Glomerular visceral epithelial cell (primary cell): ENCODE measurements around the gene ABCC4.

Experiments used
- DNase-seq: peaks from one replicate; pipeline ENCODE4 v3.0.0-alpha.2; 2016; ENCODE audit errors: extremely low spot score

The ABCC4 gene

DNA sequence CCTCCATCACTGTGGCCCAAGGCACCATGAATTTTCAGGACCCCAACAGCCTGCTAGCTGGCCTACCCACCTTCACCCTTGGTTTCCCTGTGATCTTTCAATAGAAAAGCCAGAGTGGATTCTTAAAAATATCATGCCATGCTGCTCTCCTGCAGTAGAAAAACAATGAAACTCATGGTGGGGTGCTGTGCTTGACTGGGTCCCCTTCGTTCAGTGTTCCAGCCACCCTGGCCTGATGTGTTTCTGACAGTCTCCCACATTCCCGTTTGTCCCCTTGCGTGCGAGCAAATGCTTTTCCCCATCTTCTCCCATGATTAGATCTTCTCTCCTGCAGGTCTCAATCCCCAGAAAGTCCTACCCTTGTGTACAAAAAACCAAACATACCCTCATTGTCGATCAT is 43.2 kb downstream of the ABCC4 start:
- no peak for DNase-seq

DNA sequence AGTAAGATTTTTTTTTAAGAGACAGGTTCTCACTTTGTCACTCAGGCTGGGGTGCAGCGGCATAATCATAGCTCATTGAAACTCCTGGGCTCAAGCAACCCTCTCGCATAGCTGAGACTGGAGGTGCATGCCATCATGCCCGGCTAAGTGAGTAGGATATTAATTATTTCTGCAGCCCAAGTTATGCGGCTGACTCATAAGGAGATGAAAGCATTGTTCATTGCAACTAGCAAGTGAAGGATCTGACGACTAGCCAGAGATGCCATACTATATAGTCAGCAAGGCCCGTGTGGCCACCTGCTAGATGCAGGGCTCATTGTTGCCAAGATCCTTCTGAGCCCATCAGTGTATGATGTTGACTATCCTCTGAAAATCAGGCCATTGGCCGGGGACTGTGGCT is 45.2 kb downstream of the ABCC4 start:
- peak; percentile 98 for DNase-seq

DNA sequence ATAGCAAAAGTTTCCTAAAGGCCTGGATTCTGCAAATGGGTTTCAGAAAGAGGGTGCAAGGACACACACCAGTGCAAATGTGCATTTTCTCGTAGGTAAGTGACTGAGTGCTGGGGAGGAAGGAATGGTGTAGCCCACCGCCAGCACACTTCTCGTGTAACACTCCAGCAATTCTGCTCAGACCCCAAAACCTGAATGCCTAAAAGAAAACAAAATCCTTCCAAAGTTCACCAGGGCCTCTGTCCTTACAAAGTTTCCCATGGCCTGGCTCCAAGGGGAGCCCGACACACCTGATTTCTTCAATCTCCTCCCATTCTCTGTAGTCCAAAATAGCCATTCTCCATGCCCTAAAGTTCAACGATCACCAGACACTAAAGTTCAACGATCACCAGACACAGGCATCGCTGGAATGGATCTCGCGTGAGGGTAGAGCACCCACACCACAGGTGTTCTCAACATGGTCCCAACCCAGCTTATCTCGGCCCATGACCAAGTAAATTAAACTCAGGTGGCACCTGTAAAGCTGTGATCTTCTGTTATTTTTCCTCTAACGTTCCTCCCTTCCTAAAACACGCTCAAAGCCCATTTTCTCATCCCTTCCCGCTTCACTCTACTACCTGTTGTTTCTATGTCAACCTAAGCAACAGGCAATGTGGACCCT is 46.0 kb downstream of the ABCC4 start:
- DNase-seq = no peak

DNA sequence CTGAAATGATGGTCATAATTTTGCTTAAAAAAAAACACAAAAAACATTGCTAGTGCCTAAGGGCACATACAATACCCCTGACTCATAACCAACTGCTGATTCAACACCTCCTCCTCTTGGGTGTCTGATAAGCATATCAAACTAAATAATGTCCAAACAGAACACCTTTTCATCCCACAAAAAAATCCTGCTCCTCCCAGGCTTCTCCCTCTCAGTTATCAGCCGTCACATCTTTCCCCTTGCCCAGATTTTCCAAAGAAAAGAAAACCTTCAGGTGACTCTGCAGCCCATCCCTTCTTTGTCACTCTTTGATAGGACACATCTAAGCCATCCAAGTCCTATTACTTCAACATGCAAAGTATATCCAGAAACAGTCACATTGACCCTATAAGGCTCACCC is 46.9 kb downstream of the ABCC4 start:
- DNase-seq = peak; percentile 58

DNA sequence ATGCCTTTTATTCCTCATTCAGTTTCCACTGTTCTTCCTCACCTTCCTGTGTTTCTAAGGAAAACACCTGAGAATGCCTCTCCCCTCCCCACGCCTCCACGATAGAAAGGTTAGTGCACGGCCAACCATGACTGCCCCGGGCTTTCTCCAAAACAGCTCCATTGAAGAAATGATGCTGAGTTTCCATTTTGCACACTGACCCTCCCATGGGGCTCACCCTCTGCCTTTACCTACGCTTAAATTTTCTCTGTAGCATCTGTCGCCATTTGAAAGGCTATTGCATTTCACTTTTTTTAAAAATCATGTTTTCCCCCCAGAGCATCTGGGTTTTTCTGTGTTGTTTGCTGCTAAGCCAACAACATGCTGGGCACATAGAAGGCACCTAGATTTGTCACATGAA is 48.2 kb downstream of the ABCC4 start:
- no peak for DNase-seq

GRCh38 chr13:95251641-95252040 is 49.6 kb downstream of the ABCC4 start:
- peak; percentile 93 for DNase-seq

DNA sequence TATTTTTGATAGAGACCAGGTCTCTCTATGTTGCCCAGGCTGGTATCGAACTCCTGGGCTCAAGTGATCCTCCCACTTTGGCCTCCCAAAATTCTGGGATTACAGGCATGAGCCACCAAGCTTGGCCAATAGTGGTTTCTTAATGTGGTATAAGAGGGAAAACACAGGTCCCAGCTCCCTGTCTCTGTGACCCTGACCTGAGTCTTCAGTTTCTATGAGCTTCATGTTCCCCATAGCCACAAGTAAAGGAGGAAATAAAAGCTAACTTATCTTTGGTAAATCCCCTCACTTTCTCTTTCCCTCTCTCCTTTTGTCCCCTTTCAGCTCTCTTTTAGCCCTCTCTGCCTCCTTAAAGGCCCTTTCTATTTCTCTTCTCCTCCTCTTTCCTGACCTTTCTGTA is 50.3 kb downstream of the ABCC4 start:
- no peak for DNase-seq

- DNase-seq = no peak
Observed at GRCh38 chr13:95248953-95249352, 52.3 kb downstream of the ABCC4 start.

DNA sequence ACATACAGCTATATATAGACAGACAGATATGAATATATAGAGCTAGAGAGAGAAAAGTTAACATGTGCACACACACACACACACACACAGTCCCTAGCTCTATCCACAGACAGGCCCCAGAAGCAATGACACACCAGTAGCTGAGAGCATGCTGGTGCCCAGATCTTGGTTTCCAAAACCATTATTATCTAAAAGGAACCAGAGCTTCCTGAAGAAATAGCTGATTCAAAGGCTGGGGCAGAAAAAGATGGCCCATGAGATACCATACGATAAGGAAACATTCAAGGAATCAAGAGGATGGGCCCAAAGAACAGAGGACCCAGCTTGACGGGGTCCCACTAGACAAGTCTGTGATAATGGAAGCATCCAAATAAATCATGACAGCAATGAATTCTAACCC is 53.4 kb downstream of the ABCC4 start:
- DNase-seq = no peak

DNA sequence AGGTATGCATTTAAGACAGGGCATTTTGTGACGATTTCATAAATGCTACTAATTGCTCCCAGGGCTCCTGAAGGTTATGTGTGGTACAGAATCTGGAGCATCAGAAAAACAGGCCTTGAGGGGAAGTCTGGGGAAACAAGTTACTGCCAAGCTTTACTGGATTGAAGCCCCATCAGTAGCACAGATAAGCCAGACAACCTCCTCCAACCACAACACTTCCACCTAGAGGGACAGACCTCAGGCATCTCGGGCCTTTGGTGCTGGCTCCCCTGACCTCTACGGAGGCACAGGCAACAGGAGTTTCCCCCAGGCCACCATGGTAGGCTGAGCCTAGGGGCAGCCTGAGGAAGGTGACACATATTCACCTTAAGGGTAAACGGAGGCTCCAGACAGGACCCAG is 54.1 kb downstream of the ABCC4 start:
- no peak for DNase-seq

- DNase-seq = peak; percentile 46
Observed at GRCh38 chr13:95246292-95247082, 54.8 kb downstream of the ABCC4 start.

GRCh38 chr13:95245071-95245470 is 56.2 kb downstream of the ABCC4 start:
- no peak for DNase-seq

DNA sequence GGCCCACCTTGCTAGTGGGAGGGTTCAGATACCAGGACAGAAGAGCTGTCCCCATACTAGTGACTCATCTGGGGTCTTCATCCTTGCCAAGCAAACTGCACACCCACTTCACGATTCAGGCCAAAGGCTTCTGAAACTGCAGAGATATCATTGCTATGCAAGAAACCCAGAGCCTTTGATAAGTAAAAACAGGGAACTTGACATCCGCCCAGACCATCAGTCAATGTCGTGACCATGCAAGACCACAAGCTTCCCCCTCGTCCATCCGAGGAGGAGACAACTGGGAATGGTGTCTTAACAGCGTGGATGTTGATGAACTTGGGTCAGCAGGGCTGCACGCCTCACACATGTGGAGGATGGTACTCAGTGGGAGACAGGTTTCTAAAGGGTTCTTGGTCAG is 58.0 kb downstream of the ABCC4 start:
- no peak for DNase-seq

- no peak for DNase-seq
Observed at GRCh38 chr13:95241321-95241720, 59.9 kb downstream of the ABCC4 start.

DNA sequence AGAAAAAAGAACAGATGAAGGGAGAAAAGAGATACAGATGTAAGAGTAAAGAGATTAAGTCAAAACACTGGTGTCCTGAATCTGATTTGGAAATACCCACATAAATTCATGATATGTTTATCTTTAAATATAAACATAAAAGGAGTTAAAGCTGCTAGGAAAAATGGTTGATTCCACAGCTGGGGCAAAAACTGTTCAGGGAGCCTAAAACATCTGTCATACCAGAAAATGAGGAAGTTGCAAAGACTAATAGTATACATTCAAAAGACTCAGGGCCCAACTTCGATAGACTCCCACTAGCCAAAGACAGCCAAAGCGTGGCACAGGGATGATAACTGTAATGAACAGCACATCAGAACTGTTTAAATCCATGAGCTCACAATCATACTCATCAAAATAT is 62.0 kb downstream of the ABCC4 start:
- no peak for DNase-seq

- DNase-seq = no peak
Observed at GRCh38 chr13:95237310-95237870, 63.9 kb downstream of the ABCC4 start.

GRCh38 chr13:95236774-95237173 is 64.5 kb downstream of the ABCC4 start:
- DNase-seq = no peak

- no peak for DNase-seq
Observed at GRCh38 chr13:95235974-95236373, 65.3 kb downstream of the ABCC4 start.

- no peak for DNase-seq
Observed at GRCh38 chr13:95235199-95235756, 66.0 kb downstream of the ABCC4 start.

DNA sequence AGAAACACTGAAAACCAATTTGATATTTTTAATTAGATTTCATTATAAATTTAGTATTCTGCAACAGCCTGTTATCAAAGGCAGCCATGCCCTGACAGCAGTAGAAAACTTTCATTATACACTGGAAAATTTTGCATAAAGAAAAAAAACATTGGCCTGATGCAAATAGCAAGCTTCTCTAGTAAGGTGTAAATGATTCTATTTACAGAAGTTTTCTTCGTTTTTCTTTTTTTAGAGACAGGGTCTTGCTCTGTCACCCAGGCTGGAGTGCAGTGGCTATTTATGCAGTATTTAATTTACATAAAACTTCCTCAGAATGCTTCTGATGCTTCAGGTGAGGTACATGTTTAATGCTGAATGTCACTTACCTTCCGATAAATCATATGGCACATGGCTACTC is 67.0 kb downstream of the ABCC4 start:
- no peak for DNase-seq

- DNase-seq = no peak
Observed at GRCh38 chr13:95233026-95233635, 68.1 kb downstream of the ABCC4 start.

- no peak for DNase-seq
Observed at GRCh38 chr13:95231393-95231792, 69.9 kb downstream of the ABCC4 start.
